Measurements from ENCODE around the gene NT5DC3. TPM values are rescaled to one million over a fixed set of nuclear protein-coding genes. Genes with fewer than 3 reads are reported as not detected.

The NT5DC3 gene
- total RNA-seq, 4 donors from 2014 or later = 3.6 to 5.8 (median 4.4) TPM

- TF ChIP-seq POLR2A (IDR thresholded peaks at IDR 0.05) (no peak), CTCF (IDR thresholded peaks at IDR 0.05) (no peak)
- DNase-seq = no peak
- H3K4me3 ChIP-seq (replicated peaks in 1 of 3) = no peak overlapping the region
- no peak overlapping the region for H3K27ac ChIP-seq
- WGBS, 2 donors = 96 to 100% methylated on average over 3 of the region's 3 CpGs
- H3K4me1 ChIP-seq = peaks cover 20 to 27% of the 10 kb centered on the region in 2 donors
- no peaks in the 10 kb centered on the region for H3K9me3 ChIP-seq
- H3K27me3 ChIP-seq = no peaks in the 10 kb centered on the region
- intact Hi-C loops (cut with DNase I) = no loop called here
- H3K36me3 ChIP-seq = no peaks in the 10 kb centered on the region
These were observed 58.6 kb downstream of the NT5DC3 start for GRCh38 chr12:103782399-103782798.

- no peak for DNase-seq
- no peaks in the 10 kb centered on the region for H3K36me3 ChIP-seq
- intact Hi-C loops (cut with DNase I) = no loop called here
- H3K4me3 ChIP-seq (replicated peaks in 1 of 3) = no peak overlapping the region
- no peaks in the 10 kb centered on the region for H3K27me3 ChIP-seq
- WGBS, 2 donors = 91 to 93% methylated on average over 3 of the region's 3 CpGs
- no peaks in the 10 kb centered on the region for H3K9me3 ChIP-seq
- no peak overlapping the region for H3K27ac ChIP-seq
- peaks cover 20 to 27% of the 10 kb centered on the region in 2 donors for H3K4me1 ChIP-seq
- no peak for TF ChIP-seq CTCF (IDR thresholded peaks at IDR 0.05)
These were observed 60.0 kb downstream of the NT5DC3 start for GRCh38 chr12:103780992-103781391.

GRCh38 chr12:103780093-103780440 lies 61.0 kb downstream of the NT5DC3 start:
- intact Hi-C loops (cut with DNase I) = no loop called here
- 96 to 98% methylated on average over 4 of the region's 4 CpGs for WGBS, 2 donors
- Histone ChIP-seq H3K27me3 (no peaks in the 10 kb centered on the region), H3K9me3 (no peaks in the 10 kb centered on the region), H3K4me1 (peaks cover 20 to 27% of the 10 kb centered on the region in 2 donors), H3K4me3 (replicated peaks in 1 of 3) (no peak overlapping the region), H3K36me3 (no peaks in the 10 kb centered on the region), H3K27ac (no peak overlapping the region)
- no peak for TF ChIP-seq CTCF (IDR thresholded peaks at IDR 0.05)
- TF ChIP-seq POLR2A (IDR thresholded peaks at IDR 0.05) = no peak
- DNase-seq = peak in 1 of 2 donors; percentile 14

GRCh38 chr12:103779410-103780092 lies 61.5 kb downstream of the NT5DC3 start:
- peaks cover 20 to 27% of the 10 kb centered on the region in 2 donors for H3K4me1 ChIP-seq
- DNase-seq = no peak
- TF ChIP-seq CTCF (IDR thresholded peaks at IDR 0.05) (no peak), POLR2A (IDR thresholded peaks at IDR 0.05) (no peak)
- no peak overlapping the region for H3K27ac ChIP-seq
- 88 to 96% methylated on average over 5 to 7 of the region's 7 CpGs for WGBS, 2 donors
- no peaks in the 10 kb centered on the region for H3K27me3 ChIP-seq
- no peaks in the 10 kb centered on the region for H3K36me3 ChIP-seq
- no peak overlapping the region for H3K4me3 ChIP-seq (replicated peaks in 1 of 3)
- intact Hi-C loops (cut with DNase I) = no loop called here
- H3K9me3 ChIP-seq = no peaks in the 10 kb centered on the region

- TF ChIP-seq CTCF (IDR thresholded peaks at IDR 0.05) (no peak), POLR2A (IDR thresholded peaks at IDR 0.05) (no peak)
- 55 to 60% methylated on average over 6 of the region's 6 CpGs for WGBS, 2 donors
- H3K27ac ChIP-seq = no peak overlapping the region
These were observed 62.3 kb downstream of the NT5DC3 start for GRCh38 chr12:103778781-103779180.

More at GRCh38 chr12:103778781-103779180, 62.3 kb downstream of the NT5DC3 start:
- no peaks in the 10 kb centered on the region for H3K9me3 ChIP-seq
- H3K36me3 ChIP-seq = no peaks in the 10 kb centered on the region
- H3K4me1 ChIP-seq = peaks cover 25 to 26% of the 10 kb centered on the region in 2 donors
- no peaks in the 10 kb centered on the region for H3K27me3 ChIP-seq
- no peak for DNase-seq
- intact Hi-C loops (cut with DNase I) = no loop called here
- no peak overlapping the region for H3K4me3 ChIP-seq (replicated peaks in 1 of 3)
